HG02885 (cell line): ENCODE measurements around the gene CCR9.
A peak's percentile ranks its signal among the peaks of the same experiment; 100 is the strongest.
"Not testable (repeated sequence)": the region's sequence is repeated elsewhere in the genome, so short reads cannot be mapped to it uniquely, and the experiment has no call there.

Experiments
- ATAC-seq: cut with Tn5 transposase; IDR thresholded peaks from one replicate; pipeline ENCODE4 v1.9.1; 2021; ENCODE audit warnings: mild to moderate bottlenecking; ENCODE audit not compliant: unreplicated experiment, poor library complexity

CCR9 gene

DNA sequence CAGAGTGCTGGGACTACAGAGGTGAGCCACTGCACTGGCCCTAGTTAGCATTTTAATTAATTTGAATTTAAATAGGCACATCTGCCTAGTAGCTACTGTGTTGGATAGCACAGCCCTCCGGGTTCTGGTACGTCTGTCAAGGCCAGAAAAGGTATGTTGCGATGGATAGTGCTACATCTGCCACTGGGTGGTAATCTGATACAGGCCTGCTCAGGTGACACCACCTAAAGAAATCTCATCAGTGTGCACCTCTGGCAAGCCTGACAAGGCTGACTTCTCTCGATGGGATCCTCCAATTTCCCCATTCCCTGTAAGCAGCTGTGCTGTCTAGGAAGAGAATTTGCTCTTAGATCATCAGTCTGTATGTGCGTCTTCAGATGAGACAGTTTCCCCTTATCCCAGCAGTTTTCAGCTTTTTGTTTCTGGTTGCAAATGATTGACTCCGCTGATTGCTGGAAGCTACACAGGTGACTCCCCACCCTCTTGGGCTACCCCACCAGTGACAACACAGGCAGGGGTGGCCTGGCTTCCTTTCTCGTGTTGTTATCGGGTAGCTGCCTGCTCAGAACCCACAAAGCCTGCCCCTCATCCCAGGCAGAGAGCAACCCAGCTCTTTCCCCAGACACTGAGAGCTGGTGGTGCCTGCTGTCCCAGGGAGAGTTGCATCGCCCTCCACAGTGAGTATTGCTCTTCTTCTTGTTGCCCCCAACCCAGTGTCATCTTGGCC, at the start of gene CCR9:
Gene CCR9, plus strand, starts transcription at position 565 of the 727 bp plus-strand sequence. CDS start 8,391 bp downstream, outside the sequence.
- ATAC-seq: no peak

DNA sequence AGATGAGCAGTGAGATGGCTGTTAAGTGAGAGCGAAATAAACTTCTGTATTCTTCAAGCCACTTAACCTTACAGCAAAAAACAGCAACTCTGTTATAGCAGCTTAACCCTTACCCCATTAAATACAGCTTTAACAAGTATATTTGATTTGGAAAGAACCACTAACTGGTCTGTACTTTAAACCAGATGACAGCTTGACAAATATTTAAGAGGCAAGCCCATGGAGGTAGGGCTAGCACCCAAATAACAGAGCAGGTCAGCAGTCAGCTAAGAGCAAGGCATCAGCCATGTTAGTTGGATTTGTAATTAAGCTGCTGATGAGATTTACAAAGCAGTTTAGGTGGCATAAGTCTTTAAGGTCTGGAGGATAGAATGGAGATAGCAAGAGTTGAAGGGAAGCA, 47.9 kb upstream of the CCR9 start:
- no peak for ATAC-seq

- ATAC-seq: peak; percentile 16
Observed at GRCh38 chr3:45841420-45841756, 45.0 kb upstream of the CCR9 start.

DNA sequence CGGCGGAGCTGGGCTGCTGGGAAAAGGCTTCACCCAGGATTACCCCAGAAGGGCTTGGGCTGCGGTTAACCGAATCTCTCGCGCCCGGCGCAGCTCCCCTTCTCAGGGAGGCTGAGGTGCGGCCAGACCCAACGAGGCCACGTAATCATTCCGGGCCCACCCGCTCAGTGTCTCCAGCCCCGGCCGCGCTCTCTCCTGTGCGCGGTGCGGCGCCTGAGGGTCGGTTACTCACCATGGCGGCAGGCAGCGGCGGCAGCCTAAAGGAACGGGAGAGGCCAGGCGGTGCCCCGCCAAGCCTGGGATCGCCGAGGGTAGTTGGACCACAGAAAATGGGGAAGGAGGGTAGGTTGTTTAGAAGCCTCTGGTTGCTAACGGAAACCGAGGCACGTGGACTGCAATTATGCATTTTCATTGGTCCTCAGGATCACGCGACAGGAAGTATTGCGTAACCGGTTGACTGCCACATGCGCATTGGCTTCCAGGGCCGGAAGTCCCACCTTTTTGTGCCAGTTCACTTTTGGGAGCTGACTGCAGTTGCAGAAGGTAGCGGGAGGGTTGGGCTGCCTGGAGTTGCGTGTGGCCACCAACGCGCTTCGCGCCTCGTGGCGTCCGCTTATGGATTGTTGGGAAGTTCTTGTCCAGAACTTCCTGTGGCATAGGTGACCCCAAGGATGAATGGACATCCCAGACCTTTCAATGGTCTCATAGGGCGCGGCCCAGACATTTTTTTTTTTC, 44.4 kb upstream of the CCR9 start, which contains the start of gene LZTFL1:
Gene LZTFL1, minus strand, starts transcription at position 363 of the 735 bp plus-strand sequence. Its CDS starts 128 bp downstream, at position 235.
- ATAC-seq: peak; percentile 98

GRCh38 chr3:45842851-45843625, 43.3 kb upstream of the CCR9 start:
- ATAC-seq: no peak

DNA sequence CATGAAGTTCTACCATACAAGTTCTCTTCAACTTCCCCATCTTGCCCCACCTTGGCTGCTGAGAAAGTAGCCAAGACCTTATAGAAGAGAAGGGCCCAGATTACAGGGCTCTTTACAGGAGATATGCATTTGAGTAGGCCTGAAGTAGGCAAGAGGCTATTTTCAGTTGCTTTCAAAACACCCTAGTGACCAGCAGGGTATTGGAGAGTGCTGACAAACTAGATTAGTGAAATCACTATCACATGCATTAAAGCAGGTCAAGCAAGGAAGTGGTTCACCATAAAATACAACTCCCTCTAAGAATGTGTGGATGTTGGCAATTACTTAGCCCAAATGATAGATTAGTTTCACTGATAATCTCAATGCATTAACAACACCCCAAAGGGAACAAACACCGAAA, 41.7 kb upstream of the CCR9 start:
- ATAC-seq: no peak

GRCh38 chr3:45848392-45848791, 38.0 kb upstream of the CCR9 start:
- ATAC-seq: no peak

DNA sequence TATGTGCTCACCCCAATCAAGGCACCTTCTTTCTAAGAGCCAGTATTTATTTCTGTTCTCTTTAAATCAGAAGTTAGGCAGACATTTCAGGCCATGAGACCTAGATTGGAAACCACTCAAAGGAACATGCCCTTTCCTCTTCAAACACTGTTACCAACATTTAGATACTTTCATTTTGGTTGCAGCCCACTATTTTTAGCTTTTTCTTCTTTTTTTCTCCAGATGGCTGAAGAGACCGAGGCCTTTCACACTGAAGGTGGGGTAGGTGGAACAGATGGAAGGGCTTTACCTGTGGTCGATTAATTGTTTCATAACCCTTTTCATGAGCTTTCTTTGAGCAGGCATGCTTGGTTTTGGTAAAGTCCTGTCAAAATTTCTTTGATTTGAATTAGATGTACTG, 33.5 kb upstream of the CCR9 start:
- ATAC-seq: no peak

DNA sequence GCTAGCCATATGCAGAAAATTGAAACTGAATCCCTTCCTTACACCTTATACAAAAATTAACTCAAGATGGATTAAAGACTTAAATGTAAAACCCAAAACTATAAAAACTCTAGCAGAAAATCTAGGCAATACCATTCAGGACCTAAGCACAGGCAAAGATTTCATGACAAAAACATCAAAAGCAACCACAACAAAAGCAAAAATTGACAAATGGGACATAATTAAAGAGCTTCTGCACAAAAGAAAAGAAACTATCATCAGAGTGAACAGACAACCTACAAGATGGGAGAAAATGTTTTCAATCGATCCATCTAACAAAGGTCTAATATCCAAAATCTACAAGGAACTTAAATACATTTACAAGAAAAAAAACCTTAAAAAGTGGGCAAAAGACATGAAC, 30.0 kb upstream of the CCR9 start:
- not testable (repeated sequence) for ATAC-seq

GRCh38 chr3:45857024-45857423, 29.3 kb upstream of the CCR9 start:
- ATAC-seq: not testable (repeated sequence)

- ATAC-seq: no peak
Observed at GRCh38 chr3:45858809-45859543, 27.4 kb upstream of the CCR9 start.

DNA sequence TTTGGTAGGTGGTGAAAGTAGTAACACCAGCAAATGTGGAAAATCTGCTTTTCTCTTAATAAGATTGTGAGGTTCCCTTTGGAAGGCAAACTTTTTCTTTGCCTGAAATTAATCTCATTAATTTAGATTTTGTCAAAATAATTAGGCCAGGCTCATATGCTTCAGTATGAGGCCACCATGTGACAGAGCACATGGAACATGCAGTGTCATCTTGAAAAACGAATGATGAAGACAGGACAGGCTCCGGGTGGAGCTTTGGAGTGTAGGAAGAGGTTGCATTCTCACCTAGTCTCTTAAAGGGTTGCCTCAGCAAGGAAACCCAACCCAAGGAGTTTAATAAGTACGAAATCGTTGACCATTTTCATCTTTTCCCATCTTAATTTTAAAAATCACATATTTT, 25.9 kb upstream of the CCR9 start:
- ATAC-seq: no peak

DNA sequence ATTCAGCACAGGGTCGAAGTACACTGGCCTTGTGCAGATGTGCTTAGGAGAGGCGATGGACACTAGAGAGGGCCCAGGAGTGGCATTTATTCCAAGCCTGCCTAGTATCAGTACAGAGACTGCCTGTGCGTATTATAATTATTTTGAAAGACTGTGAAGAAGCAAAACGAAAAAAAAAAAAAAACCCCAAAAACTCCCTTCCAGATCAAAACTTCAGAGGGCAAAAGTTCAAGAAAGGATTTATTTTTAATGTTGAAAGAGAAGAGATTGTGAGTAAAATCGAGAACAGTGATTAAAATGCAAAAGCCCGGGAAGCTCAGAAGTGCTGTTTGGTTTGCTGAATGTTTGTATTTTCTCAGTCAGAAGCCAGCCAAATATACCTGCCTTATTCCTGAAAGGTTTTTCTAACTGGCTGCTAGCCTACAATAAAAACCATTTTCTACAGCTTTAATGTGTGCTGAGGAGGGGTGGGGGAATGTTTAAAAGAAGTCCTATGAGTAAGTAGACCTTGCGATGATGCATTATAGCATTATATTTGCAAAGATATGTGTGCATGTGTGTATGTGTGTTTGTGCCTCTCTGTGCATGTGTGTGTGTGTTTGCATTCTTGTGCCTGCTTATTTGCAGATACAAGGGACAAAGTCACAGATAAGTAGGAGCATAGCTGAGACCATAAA, 25.2 kb upstream of the CCR9 start:
- ATAC-seq: peak; percentile 52

- peak; percentile 67 for ATAC-seq
Observed at GRCh38 chr3:45864760-45865519, 21.4 kb upstream of the CCR9 start.

GRCh38 chr3:45865563-45865962, 20.8 kb upstream of the CCR9 start:
- ATAC-seq: no peak

GRCh38 chr3:45868213-45868612, 18.1 kb upstream of the CCR9 start:
- no peak for ATAC-seq

DNA sequence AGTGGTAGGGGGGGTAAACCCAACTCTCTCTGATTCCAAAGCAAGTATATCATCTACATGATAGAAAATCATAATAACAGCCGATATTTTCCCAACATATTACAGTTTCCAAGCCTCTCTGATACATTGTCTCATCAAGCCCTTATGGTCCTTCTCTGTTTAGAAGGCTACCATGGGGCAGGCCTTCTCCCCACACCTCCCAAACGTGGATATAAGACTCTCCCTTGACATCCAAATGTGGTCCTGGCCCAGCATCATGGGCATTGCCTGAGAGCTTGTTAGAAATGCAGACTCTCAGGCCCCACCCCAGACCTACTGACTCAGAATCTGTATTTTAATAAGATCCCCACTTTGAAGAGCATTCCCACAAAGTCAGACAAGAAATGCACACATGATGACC, 17.7 kb upstream of the CCR9 start:
- no peak for ATAC-seq

- ATAC-seq: no peak
Observed at GRCh38 chr3:45869638-45870037, 16.7 kb upstream of the CCR9 start.

GRCh38 chr3:45870099-45870498, 16.2 kb upstream of the CCR9 start:
- no peak for ATAC-seq
